Activated gamma-delta T cell (primary cell): ENCODE data around the gene GEMIN5.

ENCODE experiments used
- DNase-seq: peaks from one replicate; lab custom pipeline; 2025; lab: John Stamatoyannopoulos, UW

GEMIN5 gene

DNA sequence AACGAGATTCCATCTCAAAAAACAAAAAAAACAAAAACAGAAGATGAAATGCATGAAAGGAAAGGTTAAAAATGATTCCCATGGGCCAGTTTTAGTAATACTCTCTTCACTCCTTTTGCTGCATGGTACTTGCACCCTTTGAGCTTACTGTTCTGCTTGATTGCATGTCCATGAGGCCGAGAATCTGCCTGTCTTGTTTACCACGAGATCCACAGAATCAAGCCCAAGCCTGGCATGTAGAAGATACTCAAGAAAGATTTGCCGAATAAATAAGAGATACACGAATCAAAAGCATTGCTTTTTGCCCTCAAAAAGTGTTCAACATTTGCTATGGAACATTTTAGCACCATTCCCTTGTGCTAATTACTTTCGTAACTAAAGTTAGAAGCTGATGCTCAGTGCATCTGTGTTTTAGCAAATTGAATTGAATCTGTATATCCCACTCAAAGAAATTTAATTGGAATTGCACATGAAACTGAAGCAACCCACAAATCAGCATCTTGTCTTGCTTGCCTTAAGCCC is 88.7 kb downstream of the GEMIN5 start:
- DNase-seq, result no peak

DNA sequence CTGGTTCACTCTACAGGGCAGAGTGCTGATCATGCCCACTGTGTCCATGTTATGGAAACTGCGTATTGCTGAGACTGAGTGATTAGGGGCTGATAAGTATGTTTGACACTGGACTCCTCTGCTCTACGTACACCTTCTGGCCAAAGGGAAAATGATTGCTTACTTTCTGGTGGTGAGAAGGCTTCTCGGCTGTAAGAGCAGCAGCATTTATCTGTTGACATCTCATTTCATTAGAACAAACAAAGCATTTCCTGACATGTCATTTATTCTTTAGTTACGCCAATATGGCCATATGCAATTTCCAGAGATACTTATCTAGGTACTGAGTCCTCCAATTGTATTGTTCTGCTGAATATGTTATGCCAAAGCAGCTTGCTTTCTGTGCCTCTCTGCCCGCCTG is 93.2 kb downstream of the GEMIN5 start:
- no peak for DNase-seq

DNA sequence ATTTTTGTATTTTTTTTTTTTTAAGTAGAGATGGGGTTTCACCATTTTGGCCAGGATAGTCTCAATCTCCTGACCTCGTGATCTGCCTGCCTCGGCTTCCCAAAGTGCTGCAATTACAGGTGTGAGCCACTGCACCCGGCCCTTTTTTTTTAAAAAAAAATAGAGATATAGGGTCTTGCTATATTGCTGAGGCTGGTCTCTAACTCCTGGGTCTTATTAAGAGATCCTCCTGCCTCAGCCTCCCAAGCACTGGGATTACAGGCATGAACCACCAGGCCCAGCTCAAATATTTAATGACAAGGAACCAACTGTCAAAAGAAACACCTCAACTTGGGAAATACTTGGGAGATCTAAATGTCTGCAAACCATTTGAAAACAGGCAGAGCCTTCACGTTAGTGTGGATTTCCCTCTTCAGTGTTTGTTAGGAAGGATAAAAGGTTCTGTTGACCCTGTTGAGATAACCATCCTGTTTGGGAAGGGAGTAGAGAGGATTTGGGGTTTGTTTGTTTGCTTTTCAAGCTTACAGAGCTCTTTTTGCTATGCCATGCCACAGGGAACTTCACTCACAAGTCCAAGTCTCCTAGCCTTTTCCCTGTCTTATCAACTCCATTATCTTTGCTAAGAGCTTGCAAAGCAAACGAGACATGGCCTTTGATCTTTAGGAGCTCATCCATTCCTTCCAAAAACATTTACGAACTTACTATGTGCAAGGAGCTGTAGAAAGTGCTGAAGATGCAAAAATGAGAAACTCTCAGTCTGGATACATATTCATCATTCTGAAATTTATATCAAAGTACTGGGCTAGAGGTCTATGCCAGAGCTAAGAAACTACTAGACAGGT is 95.1 kb downstream of the GEMIN5 start:
- no peak for DNase-seq

DNA sequence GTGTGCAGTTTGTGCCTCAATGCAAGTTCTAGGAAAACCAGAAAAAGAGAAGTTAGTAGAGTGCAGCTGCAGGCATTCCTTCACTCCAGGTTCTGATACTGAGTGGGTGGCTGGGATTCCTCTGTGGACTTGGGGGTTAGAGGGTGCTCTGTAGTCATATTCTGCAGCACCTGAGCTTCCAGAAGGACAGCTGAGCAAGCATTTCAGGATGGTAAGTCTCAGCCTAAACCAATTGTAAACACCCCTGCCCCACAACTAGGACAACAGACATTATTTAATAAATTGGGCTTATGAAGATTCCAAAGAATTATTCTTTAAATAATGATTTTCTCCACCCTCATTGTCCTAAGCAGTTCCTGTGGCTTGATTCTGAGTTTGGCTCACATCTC is 96.7 kb downstream of the GEMIN5 start:
- DNase-seq, result no peak

DNA sequence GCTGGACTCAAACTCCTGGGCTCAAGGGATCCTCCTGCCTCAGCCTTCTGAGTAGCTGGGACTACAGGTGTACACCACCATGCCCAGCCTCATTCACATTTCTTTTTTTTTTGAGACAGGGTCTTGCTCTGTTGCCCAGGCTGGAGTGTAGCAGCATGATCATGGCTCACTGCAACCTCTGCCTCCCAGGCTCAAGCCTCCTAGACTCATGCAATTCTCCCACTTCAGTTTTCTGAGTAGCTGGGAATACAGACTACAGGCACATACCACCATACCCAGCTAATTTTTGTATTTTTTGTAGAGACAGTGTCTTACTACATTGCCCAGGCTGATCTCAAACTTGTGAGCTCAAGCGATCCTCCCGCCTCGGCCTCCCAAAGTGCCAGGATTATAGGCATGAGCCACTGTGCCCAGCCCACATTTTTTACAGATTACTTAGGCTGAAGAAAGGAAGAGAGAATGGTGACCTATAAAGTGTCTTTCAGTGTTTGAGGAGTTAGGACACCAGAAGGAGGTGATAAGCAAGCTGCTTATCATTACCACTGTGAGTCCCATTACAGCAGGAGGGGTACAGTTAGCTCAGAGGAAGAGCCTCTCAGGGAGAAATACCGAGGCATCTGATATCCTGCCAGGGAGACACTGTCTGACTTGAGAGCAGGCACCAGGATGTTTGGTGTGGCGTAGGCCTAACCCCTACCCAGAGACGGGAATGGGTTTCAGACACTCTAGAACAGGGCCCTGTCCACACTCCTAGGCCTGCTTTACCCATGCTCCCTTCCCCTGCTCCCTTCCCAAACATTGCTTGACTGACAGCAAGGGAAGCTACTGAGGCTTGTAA is 97.4 kb downstream of the GEMIN5 start:
- DNase-seq, result no peak
